ENCODE measurements around the gene RXRB.

Gene RXRB

DNA sequence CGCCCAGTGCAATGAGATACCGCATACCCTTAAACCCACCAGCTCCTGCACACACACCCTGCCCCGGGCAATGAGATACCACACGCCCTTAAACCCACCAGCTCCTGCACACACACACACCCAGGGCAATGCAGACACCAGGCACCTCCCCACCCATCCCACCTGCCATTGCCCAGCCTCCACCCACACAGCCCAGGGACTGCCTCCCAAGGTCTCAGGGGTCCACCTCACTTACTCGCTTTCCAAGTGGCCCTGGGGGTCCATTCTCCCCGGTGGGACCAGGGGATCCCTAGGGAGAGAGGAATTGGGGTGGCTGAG is 32.2 kb downstream of the RXRB start (continued):
- TF ChIP-seq, protein P1, sequence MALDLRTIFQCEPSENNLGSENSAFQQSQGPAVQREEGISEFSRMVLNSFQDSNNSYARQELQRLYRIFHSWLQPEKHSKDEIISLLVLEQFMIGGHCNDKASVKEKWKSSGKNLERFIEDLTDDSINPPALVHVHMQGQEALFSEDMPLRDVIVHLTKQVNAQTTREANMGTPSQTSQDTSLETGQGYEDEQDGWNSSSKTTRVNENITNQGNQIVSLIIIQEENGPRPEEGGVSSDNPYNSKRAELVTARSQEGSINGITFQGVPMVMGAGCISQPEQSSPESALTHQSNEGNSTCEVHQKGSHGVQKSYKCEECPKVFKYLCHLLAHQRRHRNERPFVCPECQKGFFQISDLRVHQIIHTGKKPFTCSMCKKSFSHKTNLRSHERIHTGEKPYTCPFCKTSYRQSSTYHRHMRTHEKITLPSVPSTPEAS (tag by site-specific recombination; IDR thresholded peaks at IDR 0.05), result peak; percentile 55

DNA sequence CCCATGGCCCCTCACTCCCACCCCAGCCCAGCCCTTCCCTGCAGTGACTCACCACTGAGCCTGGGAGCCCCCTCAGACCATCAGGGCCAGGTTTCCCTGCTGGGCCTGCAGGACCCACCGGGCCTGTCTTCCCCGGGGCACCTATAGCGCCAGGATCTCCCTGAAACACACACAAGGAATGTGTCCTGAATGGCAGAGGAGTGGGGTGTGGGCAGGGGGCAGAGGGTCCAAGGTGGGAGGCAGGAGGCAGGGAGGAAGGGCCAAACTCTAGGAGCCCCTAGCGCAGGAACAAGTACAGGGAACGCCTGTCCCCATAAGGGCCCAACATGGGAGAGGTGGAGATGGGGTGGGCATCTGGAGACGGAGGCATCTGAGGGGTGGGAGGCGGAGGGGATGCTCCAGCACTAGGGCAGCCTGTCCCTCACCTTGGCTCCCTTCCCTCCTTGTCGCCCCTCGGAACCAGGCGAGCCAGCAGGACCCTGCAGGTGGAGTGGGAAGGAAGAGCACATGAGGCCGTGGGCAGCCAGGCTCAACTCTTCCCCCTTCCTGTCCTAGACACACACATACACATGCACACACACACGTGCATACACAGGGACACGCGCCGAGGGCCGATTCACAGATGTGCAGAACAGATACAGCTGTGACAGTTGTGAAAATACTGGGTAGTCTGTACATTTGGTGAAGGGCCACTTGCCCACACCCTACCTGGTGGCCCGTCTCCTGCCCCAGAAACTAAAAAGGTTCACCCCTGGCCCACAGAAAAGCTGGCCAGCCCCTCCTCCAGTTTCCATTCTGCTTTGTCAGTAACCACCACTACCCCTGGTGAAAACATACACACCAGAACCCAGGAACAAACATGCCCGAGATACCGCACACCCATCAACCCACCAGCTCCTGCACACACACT is 32.8 kb downstream of the RXRB start:
- peak; percentile 75 for TF ChIP-seq ZBTB17 (tag by site-specific recombination; IDR thresholded peaks at IDR 0.05)
- no peak for TF ChIP-seq ZNF394 (tag by site-specific recombination; IDR thresholded peaks at IDR 0.05; ENCODE audit: borderline replicate concordance)

DNA sequence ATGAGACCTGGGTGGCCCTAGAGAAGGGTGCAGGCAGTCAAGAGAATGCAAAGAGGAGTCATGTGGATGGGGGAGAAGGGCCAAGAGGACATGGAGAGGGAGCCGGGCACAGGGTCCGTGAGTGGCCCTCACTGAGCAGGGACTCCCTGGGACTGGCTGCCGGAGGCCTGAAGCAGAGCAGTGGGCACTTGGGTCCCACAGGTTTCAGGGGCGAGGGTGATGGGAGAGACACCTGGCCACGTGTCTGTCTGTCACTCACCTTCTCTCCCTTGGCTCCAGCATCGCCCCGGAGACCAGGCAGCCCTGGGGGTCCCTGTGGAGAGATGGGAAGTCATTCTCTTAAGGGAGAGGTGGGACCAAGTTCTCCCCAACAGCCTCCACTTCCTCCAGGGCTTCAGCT is 33.7 kb downstream of the RXRB start:
- Histone ChIP-seq H3K36me3 (ENCODE audit: control insufficient read depth in 2 of 2, insufficient read depth in 1 of 2, low read length in 2 of 2) (no peaks in the 10 kb centered on the region), H3K4me1 (ENCODE audit: control insufficient read depth, insufficient read depth, low read length) (no peaks in the 10 kb centered on the region), H3K4me3 (ENCODE audit: low read depth, low read length) (no peak overlapping the region), H3K9me3 (ENCODE audit: control insufficient read depth, insufficient read depth, low read depth, low read length) (no peaks in the 10 kb centered on the region), H3K27ac (ENCODE audit: extremely low read depth, low read depth, low read length) (no peak overlapping the region)
- ChIA-PET CTCF (no interaction called here), POLR2A (no interaction called here)
- TF ChIP-seq ZNF747 (tag by site-specific recombination; IDR thresholded peaks at IDR 0.05) (no peak), SCRT2 (tag by site-specific recombination; IDR thresholded peaks at IDR 0.05) (no peak), HOXD13 (CRISPR knock-in tag; IDR thresholded peaks at IDR 0.05; ENCODE audit: borderline replicate concordance) (no peak), ZNF837 (tag by site-specific recombination; IDR thresholded peaks at IDR 0.05) (no peak), ZBTB1 (tag by site-specific recombination; IDR thresholded peaks at IDR 0.05) (no peak), ZNF654 (tag by site-specific recombination; IDR thresholded peaks at IDR 0.05; ENCODE audit: low read depth) (no peak), ZNF324 (tag by site-specific recombination; IDR thresholded peaks at IDR 0.05) (no peak), ZNF629 (tag by site-specific recombination; IDR thresholded peaks at IDR 0.05) (no peak), ZNF138 (tag by site-specific recombination; IDR thresholded peaks at IDR 0.05; ENCODE audit: borderline replicate concordance) (no peak), HOXC10 (CRISPR knock-in tag; IDR thresholded peaks at IDR 0.05) (no peak), ZNF610 (tag by site-specific recombination; IDR thresholded peaks at IDR 0.05; ENCODE audit: borderline replicate concordance) (no peak), HOXA7 (CRISPR knock-in tag; IDR thresholded peaks at IDR 0.05; ENCODE audit: borderline replicate concordance) (no peak), KLF10 (tag by site-specific recombination; IDR thresholded peaks at IDR 0.05) (no peak), ZNF670 (tag by site-specific recombination; IDR thresholded peaks at IDR 0.05; ENCODE audit: low read depth) (no peak)
- TF ChIP-seq, protein P2, sequence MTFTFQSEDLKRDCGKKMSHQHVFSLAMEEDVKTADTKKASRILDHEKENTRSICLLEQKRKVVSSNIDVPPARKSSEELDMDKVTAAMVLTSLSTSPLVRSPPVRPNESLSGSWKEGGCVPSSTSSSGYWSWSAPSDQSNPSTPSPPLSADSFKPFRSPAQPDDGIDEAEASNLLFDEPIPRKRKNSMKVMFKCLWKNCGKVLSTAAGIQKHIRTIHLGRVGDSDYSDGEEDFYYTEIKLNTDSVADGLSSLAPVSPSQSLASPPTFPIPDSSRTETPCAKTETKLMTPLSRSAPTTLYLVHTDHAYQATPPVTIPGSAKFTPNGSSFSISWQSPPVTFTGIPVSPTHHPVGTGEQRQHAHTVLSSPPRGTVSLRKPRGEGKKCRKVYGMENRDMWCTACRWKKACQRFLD (tag by site-specific recombination; IDR thresholded peaks at IDR 0.05), result no peak
- TF ChIP-seq, protein P3, sequence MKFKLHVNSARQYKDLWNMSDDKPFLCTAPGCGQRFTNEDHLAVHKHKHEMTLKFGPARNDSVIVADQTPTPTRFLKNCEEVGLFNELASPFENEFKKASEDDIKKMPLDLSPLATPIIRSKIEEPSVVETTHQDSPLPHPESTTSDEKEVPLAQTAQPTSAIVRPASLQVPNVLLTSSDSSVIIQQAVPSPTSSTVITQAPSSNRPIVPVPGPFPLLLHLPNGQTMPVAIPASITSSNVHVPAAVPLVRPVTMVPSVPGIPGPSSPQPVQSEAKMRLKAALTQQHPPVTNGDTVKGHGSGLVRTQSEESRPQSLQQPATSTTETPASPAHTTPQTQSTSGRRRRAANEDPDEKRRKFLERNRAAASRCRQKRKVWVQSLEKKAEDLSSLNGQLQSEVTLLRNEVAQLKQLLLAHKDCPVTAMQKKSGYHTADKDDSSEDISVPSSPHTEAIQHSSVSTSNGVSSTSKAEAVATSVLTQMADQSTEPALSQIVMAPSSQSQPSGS (tag by site-specific recombination; IDR thresholded peaks at IDR 0.05; ENCODE audit: low read depth), result no peak

More for the DNA sequence above, 32.8 kb downstream of the RXRB start:
- Histone ChIP-seq H3K4me1 (ENCODE audit: control insufficient read depth, insufficient read depth, low read length) (no peaks in the 10 kb centered on the region), H3K36me3 (ENCODE audit: control insufficient read depth in 2 of 2, insufficient read depth in 1 of 2, low read length in 2 of 2) (no peaks in the 10 kb centered on the region), H3K4me3 (ENCODE audit: low read depth, low read length) (no peak overlapping the region), H3K27ac (ENCODE audit: extremely low read depth, low read depth, low read length) (no peak overlapping the region), H3K9me3 (ENCODE audit: control insufficient read depth, insufficient read depth, low read depth, low read length) (no peaks in the 10 kb centered on the region)
- CTCF ChIA-PET, result no interaction called here
- POLR2A ChIA-PET, result no interaction called here
